ENCODE data around the gene PTPN21.
A peak's percentile ranks its signal among the peaks of the same experiment; 100 is the strongest.
"Not testable (repeated sequence)": the region's sequence is repeated elsewhere in the genome, so short reads cannot be mapped to it uniquely, and the experiment has no call there.

Gene PTPN21

DNA sequence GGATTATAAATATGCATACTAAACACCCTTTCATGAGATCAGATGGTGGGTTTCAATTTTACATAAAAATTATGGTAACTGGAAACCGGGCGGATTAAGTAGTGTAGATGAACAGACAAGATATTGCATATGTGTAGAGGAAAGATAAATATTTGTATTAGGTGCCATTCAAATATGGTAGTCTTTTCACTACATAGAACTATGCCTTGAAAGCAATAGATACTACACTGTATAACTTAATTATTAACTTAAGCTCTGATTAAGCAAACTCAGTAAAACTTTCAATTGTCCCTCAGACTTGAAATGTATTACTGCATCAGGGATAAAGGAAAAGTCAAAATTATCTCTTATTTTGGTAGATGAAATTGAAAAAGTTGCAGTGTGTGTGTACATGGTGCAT, 1.9 kb downstream of the PTPN21 start:
- no peak for DNase-seq (ENCODE audit: low spot score)

GRCh38 chr14:88551980-88552431, 2.8 kb downstream of the PTPN21 start:
- DNase-seq (ENCODE audit: low spot score) = no peak

- DNase-seq (ENCODE audit: low spot score) = peak; percentile 88
These were observed 3.5 kb downstream of the PTPN21 start for GRCh38 chr14:88551094-88551870.

GRCh38 chr14:88550078-88550477, 4.7 kb downstream of the PTPN21 start:
- DNase-seq (ENCODE audit: low spot score) = no peak

DNA sequence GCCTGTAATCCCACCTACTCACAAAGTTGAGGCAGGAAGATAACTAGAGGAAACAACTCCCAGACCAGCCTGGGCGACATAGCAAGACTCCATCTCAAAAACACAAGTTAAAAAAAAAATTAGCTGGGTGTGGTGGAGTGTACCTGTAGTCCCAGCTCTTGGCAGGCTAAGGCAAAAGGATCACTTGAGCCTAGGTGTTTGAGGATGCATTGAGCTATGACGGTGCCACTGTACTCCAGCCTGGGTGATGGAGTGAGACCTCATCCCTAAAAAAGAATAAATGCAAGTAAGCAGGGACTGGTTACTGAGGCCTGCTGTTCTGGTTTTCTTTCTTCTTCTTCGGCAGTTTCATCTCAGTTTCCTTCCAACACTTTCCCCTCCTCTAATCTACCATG, 7.4 kb downstream of the PTPN21 start:
- no peak for DNase-seq (ENCODE audit: low spot score)

GRCh38 chr14:88546621-88547385, 8.0 kb downstream of the PTPN21 start:
- no peak for DNase-seq (ENCODE audit: low spot score)

- DNase-seq (ENCODE audit: low spot score) = no peak
These were observed 9.6 kb downstream of the PTPN21 start for GRCh38 chr14:88545256-88545655.

DNA sequence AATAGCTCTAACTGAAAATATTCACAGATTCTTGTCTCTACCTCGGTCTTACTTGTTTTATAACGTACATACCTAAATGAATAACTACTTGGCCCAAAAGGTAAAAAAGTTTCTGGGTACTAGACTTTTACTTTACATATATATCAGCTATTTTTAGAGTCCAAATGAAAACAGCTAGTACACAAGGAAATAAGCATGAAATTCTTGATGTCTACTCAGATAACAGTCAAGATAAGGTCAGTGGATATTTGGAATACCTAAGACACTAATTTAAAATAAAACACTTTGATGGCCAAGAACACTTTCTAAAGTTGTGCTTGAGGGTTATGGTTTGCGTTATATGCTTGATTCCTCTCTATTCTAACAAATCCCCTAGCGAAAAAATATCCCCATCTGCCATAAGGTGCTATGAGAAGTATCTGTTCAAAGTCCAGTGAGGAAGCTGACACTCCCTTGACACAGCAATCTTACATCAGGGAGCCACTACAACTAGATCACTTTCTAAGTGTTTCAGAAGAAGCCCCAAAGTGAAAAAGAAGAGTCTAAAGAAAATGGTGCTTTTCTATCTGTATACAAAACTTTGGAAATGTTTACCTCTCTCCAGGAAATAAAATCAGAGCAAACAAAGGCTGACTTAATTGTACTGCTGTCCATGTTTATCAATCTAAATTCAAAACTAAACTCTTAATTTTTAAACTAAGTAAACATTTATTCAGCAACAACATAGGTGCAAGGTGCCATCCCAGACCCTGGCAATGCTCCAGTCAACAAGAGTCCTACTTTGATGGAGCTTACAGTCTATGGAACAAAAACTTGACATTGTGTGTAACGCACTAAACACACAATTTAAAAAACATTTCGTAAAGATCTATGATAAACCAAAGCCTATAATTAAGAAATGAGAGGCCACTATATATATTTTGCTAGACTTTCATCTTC, 11.7 kb downstream of the PTPN21 start:
- DNase-seq (ENCODE audit: low spot score) = no peak

DNA sequence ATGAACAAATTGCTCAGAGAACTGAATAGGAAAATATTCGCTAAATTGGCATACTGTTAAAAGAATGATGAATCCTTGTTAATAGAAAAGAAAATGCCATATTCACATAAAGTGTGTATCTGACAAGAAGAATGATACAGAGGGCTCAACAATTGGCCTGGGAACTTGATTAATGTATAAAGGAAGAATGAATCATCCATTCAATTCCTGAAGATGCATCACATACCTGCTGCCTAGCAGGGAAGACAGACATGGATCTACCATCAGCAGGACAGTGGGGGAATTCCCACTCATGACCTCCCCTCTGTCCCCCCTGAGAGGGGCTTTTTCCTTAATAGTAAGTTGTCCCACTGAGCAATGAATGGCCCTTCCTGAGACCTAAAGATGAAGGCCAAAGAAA, 13.5 kb downstream of the PTPN21 start:
- no peak for DNase-seq (ENCODE audit: low spot score)

- no peak for DNase-seq (ENCODE audit: low spot score)
These were observed 19.0 kb downstream of the PTPN21 start for GRCh38 chr14:88535813-88536212.

DNA sequence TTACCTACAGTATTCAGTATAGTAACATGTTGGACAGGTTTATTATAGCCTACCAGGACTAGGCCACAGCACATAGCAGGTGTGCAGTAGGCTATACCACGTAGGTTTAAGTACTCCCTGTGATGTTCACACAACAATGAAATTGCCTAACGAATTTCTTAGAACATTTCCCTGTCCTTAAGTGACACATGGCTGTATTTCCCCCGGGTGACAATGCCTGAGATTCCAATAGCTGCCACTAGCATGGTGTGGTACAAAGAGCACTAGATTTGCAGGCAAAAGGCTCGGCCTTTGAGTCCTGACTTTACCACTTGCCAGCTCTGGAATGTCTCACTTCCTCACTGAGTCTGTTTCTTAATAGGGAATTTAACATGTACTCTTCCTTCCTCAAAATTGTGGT, 19.7 kb downstream of the PTPN21 start:
- DNase-seq (ENCODE audit: low spot score) = no peak

DNA sequence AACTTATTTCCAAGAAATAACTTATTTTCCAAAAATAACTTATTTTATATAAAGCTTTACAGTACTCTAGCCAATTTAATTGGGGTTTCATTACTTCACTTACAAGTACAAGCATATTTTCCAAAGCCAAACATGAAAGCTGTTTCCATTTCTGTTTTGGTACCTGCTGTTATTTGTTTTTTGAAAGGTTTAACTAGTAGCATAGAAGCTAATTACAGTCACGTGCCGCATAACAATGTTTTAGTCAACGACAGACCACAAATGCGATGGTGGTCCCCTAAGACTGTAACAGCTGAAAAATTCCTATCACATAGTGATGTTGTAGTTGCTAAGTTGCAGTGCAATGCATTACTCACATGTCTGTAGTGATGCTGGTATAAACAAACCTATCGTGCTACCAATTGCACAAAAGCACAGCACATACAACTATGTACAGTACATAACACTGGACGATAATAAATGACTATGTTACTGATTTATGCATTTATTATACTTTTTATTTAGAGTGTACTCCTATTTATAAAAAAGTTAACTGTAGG, 21.7 kb downstream of the PTPN21 start:
- no peak for DNase-seq (ENCODE audit: low spot score)

DNA sequence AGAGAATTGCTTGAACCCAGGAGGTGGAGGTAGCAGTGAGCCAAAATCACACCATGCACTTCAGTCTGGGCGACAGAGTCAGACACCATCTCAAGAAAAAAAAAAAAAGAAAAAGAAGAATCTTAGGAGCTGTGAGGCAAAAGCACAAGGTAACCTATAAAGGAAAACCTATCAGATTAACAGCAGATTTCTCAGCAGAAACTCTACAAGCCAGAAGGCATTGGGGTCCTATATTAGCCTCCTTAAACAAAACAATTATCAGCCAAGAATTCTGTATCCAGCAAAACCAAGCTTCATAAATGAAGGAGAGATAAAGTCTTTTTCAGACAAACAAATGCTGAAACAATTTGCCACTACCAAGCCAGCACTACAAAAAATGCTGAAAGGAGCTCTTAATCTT, 24.9 kb downstream of the PTPN21 start:
- DNase-seq (ENCODE audit: low spot score) = not testable (repeated sequence)

GRCh38 chr14:88522393-88522792, 32.4 kb downstream of the PTPN21 start:
- DNase-seq (ENCODE audit: low spot score) = no peak

- no peak for DNase-seq (ENCODE audit: low spot score)
These were observed 33.0 kb downstream of the PTPN21 start for GRCh38 chr14:88521818-88522217.

DNA sequence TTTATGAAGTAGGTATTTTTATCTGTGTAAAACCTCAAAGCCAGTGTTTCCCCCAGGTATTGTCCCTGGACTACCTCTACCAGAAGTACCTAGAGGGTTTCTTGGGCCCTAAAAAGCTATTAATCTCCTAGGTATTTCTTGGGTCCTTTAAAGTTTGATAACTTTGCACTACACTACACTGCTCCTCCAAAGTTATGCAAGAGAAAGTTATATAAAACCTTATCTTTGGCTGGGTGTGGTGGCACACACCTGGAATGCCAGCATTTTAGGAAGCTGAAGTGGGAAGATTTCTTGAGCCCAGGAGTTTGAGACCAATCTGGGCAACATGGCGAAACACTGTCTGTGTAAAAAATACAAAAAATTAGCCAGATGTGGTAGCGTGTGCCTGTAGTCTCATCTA, 34.9 kb downstream of the PTPN21 start:
- DNase-seq (ENCODE audit: low spot score) = no peak

DNA sequence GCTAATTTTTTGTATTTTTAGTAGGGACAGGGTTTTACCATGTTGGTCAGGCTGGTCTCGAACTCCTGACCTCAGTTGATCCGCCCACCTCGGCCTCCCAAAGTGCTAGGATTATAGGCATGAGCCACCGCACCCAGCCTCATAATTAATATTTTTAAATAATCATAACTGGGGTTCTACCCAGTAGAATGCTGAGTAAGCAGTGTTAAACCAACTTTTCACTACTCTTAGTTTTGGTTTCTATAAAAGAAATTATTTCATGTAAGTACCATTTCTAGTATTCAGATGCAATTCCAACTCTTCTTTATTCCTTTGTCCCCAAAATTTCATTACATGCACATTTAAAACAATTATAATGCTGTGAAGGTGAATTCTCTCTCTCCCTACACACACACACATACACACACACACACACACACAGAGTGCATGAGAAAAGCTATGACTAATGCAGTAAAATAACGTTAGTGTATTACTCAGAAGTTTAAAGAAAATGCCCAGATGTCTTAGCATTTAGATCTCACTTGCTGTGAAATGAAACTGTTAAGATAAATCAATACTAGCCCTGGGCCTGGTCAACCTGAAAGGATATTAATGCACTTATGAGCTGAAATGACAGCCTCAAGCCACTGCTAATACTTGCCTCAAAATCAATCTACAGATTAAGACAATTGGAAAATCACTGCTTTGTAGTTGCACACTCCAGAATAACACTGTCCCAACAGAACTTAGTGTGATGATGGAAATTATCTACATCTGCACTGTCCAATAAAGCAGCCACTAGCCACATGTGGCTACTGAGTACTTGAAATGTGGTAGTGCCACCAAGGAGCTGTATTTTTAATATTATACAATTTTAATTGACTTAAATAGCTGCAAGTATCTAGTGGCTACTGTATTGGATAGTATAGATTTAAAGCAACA, 36.0 kb downstream of the PTPN21 start:
- DNase-seq (ENCODE audit: low spot score) = no peak

- DNase-seq (ENCODE audit: low spot score) = no peak
These were observed 37.9 kb downstream of the PTPN21 start for GRCh38 chr14:88516861-88517357.

- no peak for DNase-seq (ENCODE audit: low spot score)
These were observed 39.1 kb downstream of the PTPN21 start for GRCh38 chr14:88515499-88516221.

GRCh38 chr14:88507208-88507607, 47.6 kb downstream of the PTPN21 start:
- no peak for DNase-seq (ENCODE audit: low spot score)

Data from SK-N-DZ (cell line).